A549 (cell line): ENCODE data around the gene SERTAD1.

Experiments used
- EP300 ChIP-seq, 2 experiments: fragments of >200 bp; sonication (Bioruptor Twin); formaldehyde crosslinking; IDR thresholded peaks; 2 replicates in 1 of 2; 3 replicates in 1 of 2; pipeline ENCODE4 v1.6.1; 2016 to 2017
- FOXS1 ChIP-seq: fragments of 250-450 bp; sonication (Bioruptor Pico); IDR thresholded peaks from 2 replicates; pipeline ENCODE4 v1.5.0; 2020; ENCODE audit warnings: mild to moderate bottlenecking, moderate library complexity
- JUN ChIP-seq, 2 experiments: fragments of >200 bp; sonication (Bioruptor Twin); formaldehyde crosslinking; IDR thresholded peaks; 2 replicates in 1 of 2; 3 replicates in 1 of 2; pipeline ENCODE4 v1.6.1; 2016 to 2017
- PHF8 ChIP-seq: fragments of 200-600 bp; sonication (generic); IDR thresholded peaks from 2 replicates; pipeline ENCODE4 v1.6.1; 2016; ENCODE audit warnings: low read depth, mild to moderate bottlenecking, antibody characterized with exemption, moderate library complexity, borderline replicate concordance
- POLR2A ChIP-seq: IDR thresholded peaks from 2 replicates; pipeline ENCODE4 v1.6.1; 2012; ENCODE audit warnings: mild to moderate bottlenecking, low read length
- TF ChIP-seq, protein P1 (sequence below): fragments of 250-450 bp; sonication (Bioruptor Pico); IDR thresholded peaks from 2 replicates; pipeline ENCODE4 v1.5.0; 2021; ENCODE audit warnings: mild to moderate bottlenecking, moderate library complexity, borderline replicate concordance
- TF ChIP-seq, protein P2 (sequence below): fragments of >200 bp; sonication (Bioruptor Twin); formaldehyde crosslinking; IDR thresholded peaks from 3 replicates; pipeline ENCODE4 v1.5.1; 2016
- TF ChIP-seq, protein P3 (sequence below): fragments of 450-650 bp; IDR thresholded peaks from 2 replicates; pipeline ENCODE4 v1.6.1; 2014; ENCODE audit warnings: antibody characterized with exemption

DNA sequence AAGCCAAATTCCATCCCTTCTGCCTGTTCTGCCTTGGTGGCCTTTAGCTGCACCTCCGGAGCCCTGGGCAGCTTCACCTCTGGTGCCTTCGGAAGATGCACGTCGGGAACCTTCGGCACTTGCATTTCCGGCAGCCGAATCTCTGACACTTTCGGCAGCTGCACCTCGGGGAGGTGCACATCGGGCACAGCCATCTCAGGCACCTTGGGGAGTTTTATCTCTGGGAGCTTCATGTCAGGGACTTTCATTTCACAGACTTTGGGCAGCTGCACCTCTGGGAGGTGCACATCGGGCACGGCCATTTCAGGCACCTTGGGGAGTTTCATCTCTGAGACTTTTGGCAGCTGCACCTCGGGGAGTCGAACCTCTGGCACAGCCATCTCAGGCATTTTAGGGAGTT, 29.8 kb downstream of the SERTAD1 start:
- TF ChIP-seq, protein P1, sequence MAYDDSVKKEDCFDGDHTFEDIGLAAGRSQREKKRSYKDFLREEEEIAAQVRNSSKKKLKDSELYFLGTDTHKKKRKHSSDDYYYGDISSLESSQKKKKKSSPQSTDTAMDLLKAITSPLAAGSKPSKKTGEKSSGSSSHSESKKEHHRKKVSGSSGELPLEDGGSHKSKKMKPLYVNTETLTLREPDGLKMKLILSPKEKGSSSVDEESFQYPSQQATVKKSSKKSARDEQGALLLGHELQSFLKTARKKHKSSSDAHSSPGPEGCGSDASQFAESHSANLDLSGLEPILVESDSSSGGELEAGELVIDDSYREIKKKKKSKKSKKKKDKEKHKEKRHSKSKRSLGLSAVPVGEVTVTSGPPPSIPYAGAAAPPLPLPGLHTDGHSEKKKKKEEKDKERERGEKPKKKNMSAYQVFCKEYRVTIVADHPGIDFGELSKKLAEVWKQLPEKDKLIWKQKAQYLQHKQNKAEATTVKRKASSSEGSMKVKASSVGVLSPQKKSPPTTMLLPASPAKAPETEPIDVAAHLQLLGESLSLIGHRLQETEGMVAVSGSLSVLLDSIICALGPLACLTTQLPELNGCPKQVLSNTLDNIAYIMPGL = no peak
- TF ChIP-seq EP300 (IDR thresholded peaks at IDR 0.05) (no peak), PHF8 (no peak), FOXS1 (CRISPR knock-in tag) (no peak), JUN (IDR thresholded peaks at IDR 0.05) (no peak), POLR2A (no peak)
- TF ChIP-seq, protein P2, sequence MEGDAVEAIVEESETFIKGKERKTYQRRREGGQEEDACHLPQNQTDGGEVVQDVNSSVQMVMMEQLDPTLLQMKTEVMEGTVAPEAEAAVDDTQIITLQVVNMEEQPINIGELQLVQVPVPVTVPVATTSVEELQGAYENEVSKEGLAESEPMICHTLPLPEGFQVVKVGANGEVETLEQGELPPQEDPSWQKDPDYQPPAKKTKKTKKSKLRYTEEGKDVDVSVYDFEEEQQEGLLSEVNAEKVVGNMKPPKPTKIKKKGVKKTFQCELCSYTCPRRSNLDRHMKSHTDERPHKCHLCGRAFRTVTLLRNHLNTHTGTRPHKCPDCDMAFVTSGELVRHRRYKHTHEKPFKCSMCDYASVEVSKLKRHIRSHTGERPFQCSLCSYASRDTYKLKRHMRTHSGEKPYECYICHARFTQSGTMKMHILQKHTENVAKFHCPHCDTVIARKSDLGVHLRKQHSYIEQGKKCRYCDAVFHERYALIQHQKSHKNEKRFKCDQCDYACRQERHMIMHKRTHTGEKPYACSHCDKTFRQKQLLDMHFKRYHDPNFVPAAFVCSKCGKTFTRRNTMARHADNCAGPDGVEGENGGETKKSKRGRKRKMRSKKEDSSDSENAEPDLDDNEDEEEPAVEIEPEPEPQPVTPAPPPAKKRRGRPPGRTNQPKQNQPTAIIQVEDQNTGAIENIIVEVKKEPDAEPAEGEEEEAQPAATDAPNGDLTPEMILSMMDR = no peak
- TF ChIP-seq, protein P3, sequence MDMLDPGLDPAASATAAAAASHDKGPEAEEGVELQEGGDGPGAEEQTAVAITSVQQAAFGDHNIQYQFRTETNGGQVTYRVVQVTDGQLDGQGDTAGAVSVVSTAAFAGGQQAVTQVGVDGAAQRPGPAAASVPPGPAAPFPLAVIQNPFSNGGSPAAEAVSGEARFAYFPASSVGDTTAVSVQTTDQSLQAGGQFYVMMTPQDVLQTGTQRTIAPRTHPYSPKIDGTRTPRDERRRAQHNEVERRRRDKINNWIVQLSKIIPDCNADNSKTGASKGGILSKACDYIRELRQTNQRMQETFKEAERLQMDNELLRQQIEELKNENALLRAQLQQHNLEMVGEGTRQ = no peak
